Right renal pelvis (tissue), 4 donors: ENCODE results near the gene SMTN. TPM values are rescaled to one million over a fixed set of nuclear protein-coding genes. Genes with fewer than 3 reads are reported as not detected.
"Not testable (repeated sequence)": the region's sequence is repeated elsewhere in the genome, so short reads cannot be mapped to it uniquely, and the experiment has no call there.

Experiments
- DNase-seq, 4 donors: peaks; one replicate each; pipeline ENCODE4 v3.0.0-alpha.2; 2013; ENCODE audit warnings: low read depth in 4 of 4, low spot score in 3 of 4, missing footprints in 1 of 4
- polyA plus RNA-seq, 4 donors: library from polyadenylated mRNA; unstranded; fragments of 120-200 nt; gene quantifications; one replicate each; pipeline ENCODE4 v1.2.1, GENCODE V29; 2013; ENCODE audit not compliant: insufficient read length in 4 of 4

SMTN gene
- polyA plus RNA-seq, 4 donors: 32.2 to 50.9 (median 35.5) TPM

GRCh38 chr22:31103111-31103510 is 22.0 kb downstream of the SMTN start:
- DNase-seq: no peak

GRCh38 chr22:31103899-31104694 is 23.0 kb downstream of the SMTN start:
- no peak for DNase-seq

- DNase-seq: no peak
These were observed 23.8 kb downstream of the SMTN start for GRCh38 chr22:31104869-31105268.

GRCh38 chr22:31105282-31105929 is 24.3 kb downstream of the SMTN start:
- DNase-seq: no peak

- DNase-seq: no peak
These were observed 25.0 kb downstream of the SMTN start for GRCh38 chr22:31106001-31106571.

GRCh38 chr22:31106731-31107177 is 25.6 kb downstream of the SMTN start:
- no peak for DNase-seq

GRCh38 chr22:31107178-31107893 is 26.2 kb downstream of the SMTN start, which contains the start of gene SELENOM:
Gene SELENOM (minus strand): TSS chr22:31107568. CDS start chr22:31107505, 63 bp downstream.
- peak; percentile 86 to 92 (median 89) for DNase-seq

GRCh38 chr22:31107894-31108218 is 26.7 kb downstream of the SMTN start:
- DNase-seq: no peak

GRCh38 chr22:31112547-31113091 is 31.5 kb downstream of the SMTN start:
- not testable (repeated sequence) for DNase-seq

- no peak for DNase-seq
These were observed 37.1 kb downstream of the SMTN start for GRCh38 chr22:31118046-31118820.

- DNase-seq: no peak
These were observed 38.1 kb downstream of the SMTN start for GRCh38 chr22:31119026-31119717.

GRCh38 chr22:31120230-31120629 is 39.1 kb downstream of the SMTN start:
- DNase-seq: no peak

GRCh38 chr22:31120642-31121041 is 39.5 kb downstream of the SMTN start:
- no peak for DNase-seq

GRCh38 chr22:31121403-31121802 is 40.3 kb downstream of the SMTN start:
- no peak for DNase-seq

GRCh38 chr22:31122196-31122531 is 41.0 kb downstream of the SMTN start:
- no peak for DNase-seq

GRCh38 chr22:31122532-31123291 is 41.6 kb downstream of the SMTN start, which contains the start of gene INPP5J:
Gene INPP5J (plus strand): TSS chr22:31122966. CDS start chr22:31123015, 49 bp downstream.
- no peak for DNase-seq

- DNase-seq: no peak
These were observed 42.1 kb downstream of the SMTN start for GRCh38 chr22:31123292-31123602.

GRCh38 chr22:31124290-31124689 is 43.2 kb downstream of the SMTN start:
- DNase-seq: no peak
